ENCODE data around the gene AQP3.

- TF ChIP-seq POLR2A (IDR thresholded peaks at IDR 0.05) (no peak), CTCF (IDR thresholded peaks at IDR 0.05) (no peak), POLR2AphosphoS5 (IDR thresholded peaks at IDR 0.05) (no peak)
Observed at GRCh38 chr9:33404788-33405362, 42.5 kb downstream of the AQP3 start.
